Limb (tissue), 2 donors: ENCODE results near the gene OR4C5.
"Not testable (repeated sequence)": the region's sequence is repeated elsewhere in the genome, so short reads cannot be mapped to it uniquely, and the experiment has no call there.

Experiments used
- DNase-seq, 2 donors: peaks; one replicate each; pipeline ENCODE4 v3.0.0-alpha.2; 2016; ENCODE audit errors: extremely low spot score in 2 of 2

The OR4C5 gene

GRCh38 chr11:48366365-48366764, at the start of gene OR4C5:
Gene OR4C5, minus strand, starts transcription at chr11:48366465. Its CDS starts 0 bp downstream, at chr11:48366465.
- DNase-seq, result no peak

- no peak for DNase-seq
These were observed 18.4 kb upstream of the OR4C5 start for GRCh38 chr11:48384670-48385069.

- not testable (repeated sequence) for DNase-seq
These were observed 17.9 kb upstream of the OR4C5 start for GRCh38 chr11:48384151-48384550.

DNA sequence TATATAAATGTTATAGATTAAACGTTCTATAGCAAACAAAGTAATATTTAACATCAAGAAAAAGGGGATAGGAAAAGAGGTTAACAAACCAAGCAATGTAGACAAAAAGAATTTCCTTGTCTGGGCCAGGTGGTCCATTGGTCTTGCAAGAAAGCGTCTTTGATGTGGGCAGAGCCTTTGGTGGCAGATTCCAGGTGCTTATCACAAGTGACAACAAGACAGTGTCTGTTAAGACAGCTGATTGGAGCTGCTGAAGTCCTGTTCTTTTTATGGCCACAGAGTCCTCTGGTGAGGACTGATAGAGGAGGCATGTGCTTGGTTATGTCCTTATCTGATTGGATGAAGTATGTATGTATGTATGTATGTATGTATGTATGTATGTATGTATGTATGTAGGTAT, 5.0 kb downstream of the OR4C5 start:
- not testable (repeated sequence) for DNase-seq

GRCh38 chr11:48354677-48355076, 11.6 kb downstream of the OR4C5 start:
- DNase-seq, result no peak

DNA sequence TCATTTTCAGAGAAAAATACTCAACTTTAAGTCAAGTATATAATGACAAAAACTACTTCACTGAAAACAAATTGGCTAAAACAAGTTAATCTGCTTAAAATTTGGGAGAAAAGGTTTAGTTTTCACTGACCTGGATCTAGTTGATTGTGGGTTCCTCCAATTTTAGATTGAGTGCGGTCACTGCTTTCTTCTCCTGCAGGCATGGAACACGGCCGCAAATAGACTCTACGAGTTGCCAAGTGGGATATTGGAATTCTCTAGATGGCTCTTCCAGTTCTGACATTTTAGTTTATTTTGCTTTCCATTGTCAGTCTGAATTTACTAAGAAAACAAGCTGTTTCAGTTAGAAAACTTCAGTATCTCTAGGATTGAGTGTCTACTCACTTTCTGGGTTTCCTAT, 12.3 kb downstream of the OR4C5 start:
- no peak for DNase-seq

DNA sequence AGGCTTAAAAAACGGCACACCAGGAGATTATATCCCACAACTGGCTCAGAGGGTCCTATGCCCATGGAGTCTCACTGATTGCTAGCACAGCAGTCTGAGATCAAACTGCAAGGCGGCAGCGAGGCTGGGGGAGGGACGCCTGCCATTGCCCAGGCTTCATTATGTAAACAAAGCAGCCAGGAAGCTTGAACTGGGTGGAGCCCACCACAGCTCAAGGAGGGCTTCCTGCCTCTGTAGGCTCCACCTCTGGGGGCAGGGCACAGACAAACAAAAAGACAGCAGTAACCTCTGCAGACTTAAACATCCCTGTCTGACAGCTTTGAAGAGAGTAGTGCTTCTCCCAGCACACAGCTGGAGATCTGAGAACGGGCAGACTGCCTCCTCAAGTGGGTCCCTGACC, 20.0 kb downstream of the OR4C5 start:
- DNase-seq, result not testable (repeated sequence)

DNA sequence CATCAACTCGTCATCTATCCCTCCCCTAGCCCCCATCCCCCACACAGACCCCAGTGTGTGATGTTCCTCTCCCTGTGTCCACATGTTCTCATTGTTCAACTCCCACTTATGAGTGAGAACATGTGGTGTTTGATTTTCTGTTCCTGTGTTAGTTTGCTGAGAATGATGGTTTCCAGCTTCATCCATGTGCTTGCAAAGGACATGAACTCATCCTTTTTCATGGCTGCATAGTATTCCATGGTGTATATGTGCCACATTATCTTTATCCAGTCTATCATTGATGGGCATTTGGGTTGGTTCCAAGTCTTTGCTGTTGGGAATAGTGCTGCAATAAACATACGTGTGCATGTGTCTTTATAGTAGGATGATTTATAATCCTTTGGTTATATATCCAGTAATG, 23.8 kb downstream of the OR4C5 start:
- DNase-seq, result not testable (repeated sequence)

DNA sequence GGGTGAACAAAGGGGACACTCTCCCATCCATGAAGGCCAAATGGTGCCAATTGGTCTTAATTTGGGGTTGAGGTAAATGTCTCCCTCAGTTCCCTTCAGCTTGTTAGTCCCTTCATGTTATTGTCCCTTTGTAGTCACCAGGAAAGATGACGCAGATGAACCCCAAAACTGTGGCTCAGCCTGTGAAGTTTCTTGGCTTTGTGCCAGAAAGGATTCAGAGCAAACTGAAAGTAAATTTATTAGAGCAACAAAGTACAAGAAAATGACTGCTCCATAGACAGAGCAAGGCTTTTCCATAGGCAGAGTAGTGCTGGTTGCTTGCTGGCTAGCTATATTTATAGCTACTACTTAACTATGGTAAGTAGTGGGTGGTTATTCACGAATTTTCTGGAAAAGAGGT, 24.8 kb downstream of the OR4C5 start:
- no peak for DNase-seq

GRCh38 chr11:48324620-48325019, 41.6 kb downstream of the OR4C5 start, which contains the start of gene OR4C3:
Gene OR4C3, plus strand, starts transcription at chr11:48324920. Its CDS starts 102 bp downstream, at chr11:48325022.
- DNase-seq, result not testable (repeated sequence)

DNA sequence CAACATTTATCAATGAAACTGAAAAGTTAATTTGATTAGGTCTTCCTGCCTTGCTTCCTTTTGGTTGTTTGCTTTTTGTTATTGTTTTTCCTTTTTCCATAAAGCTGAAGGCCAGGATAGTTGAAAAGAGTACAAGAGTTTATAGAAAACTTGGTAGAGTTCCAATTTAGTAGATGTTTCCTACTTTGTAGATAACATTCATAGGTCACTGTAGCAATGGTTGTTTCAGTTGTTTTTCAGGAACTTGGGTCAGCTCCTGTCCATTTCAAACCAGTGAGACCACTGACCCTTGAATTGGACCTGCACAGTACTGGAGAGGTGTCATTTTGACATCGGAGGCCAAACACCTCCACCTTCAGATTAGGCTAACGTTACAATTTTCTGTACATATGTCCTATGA, 46.5 kb downstream of the OR4C5 start:
- not testable (repeated sequence) for DNase-seq
